Measurements from ENCODE around the gene IQCH.
"Not testable (repeated sequence)": the region's sequence is repeated elsewhere in the genome, so short reads cannot be mapped to it uniquely, and the experiment has no call there.

The IQCH gene

GRCh38 chr15:67254238-67255175, at the start of gene IQCH, which contains the start of gene AAGAB:
Gene IQCH (plus strand): TSS chr15:67254786. CDS start chr15:67254897, 111 bp downstream.
Gene AAGAB (minus strand): TSS chr15:67254661. CDS start chr15:67254631, 30 bp downstream.
- peak; percentile 93 for DNase-seq

- DNase-seq, result no peak
Measured at GRCh38 chr15:67207555-67208207, 46.9 kb upstream of the IQCH start.

GRCh38 chr15:67208396-67208795, 46.2 kb upstream of the IQCH start:
- DNase-seq, result no peak

- DNase-seq, result no peak
Measured at GRCh38 chr15:67210555-67211168, 43.9 kb upstream of the IQCH start.

- DNase-seq, result no peak
Measured at GRCh38 chr15:67212684-67213367, 41.8 kb upstream of the IQCH start.

- DNase-seq, result no peak
Measured at GRCh38 chr15:67215102-67215501, 39.5 kb upstream of the IQCH start.

GRCh38 chr15:67216859-67217258, 37.7 kb upstream of the IQCH start:
- DNase-seq, result no peak

GRCh38 chr15:67218428-67218827, 36.2 kb upstream of the IQCH start:
- no peak for DNase-seq

- DNase-seq, result no peak
Measured at GRCh38 chr15:67219288-67219687, 35.3 kb upstream of the IQCH start.

- no peak for DNase-seq
Measured at GRCh38 chr15:67224889-67225288, 29.7 kb upstream of the IQCH start.

- no peak for DNase-seq
Measured at GRCh38 chr15:67225336-67225735, 29.2 kb upstream of the IQCH start.

GRCh38 chr15:67227431-67227830, 27.2 kb upstream of the IQCH start:
- DNase-seq, result no peak

- no peak for DNase-seq
Measured at GRCh38 chr15:67227846-67228245, 26.7 kb upstream of the IQCH start.

GRCh38 chr15:67228286-67228685, 26.3 kb upstream of the IQCH start:
- no peak for DNase-seq

- DNase-seq, result no peak
Measured at GRCh38 chr15:67230504-67230903, 24.1 kb upstream of the IQCH start.

GRCh38 chr15:67232591-67232990, 22.0 kb upstream of the IQCH start:
- no peak for DNase-seq

- DNase-seq, result no peak
Measured at GRCh38 chr15:67240235-67241131, 14.1 kb upstream of the IQCH start.

GRCh38 chr15:67241132-67241855, 13.3 kb upstream of the IQCH start:
- DNase-seq, result no peak

- no peak for DNase-seq
Measured at GRCh38 chr15:67242708-67243111, 11.9 kb upstream of the IQCH start.

- DNase-seq, result no peak
Measured at GRCh38 chr15:67244971-67245478, 9.6 kb upstream of the IQCH start.

GRCh38 chr15:67246606-67247005, 8.0 kb upstream of the IQCH start:
- not testable (repeated sequence) for DNase-seq
